Measurements from ENCODE around the gene ARHGEF6.

Gene ARHGEF6

GRCh38 chrX:136745215-136746173, 35.2 kb downstream of the ARHGEF6 start:
- no peak for DNase-seq

GRCh38 chrX:136742721-136743379, 37.9 kb downstream of the ARHGEF6 start:
- DNase-seq, result no peak

GRCh38 chrX:136738049-136738729, 42.5 kb downstream of the ARHGEF6 start:
- DNase-seq, result no peak

- no peak for DNase-seq
Observed at GRCh38 chrX:136736690-136737089, 44.0 kb downstream of the ARHGEF6 start.

GRCh38 chrX:136735601-136736000, 45.1 kb downstream of the ARHGEF6 start:
- no peak for DNase-seq

- no peak for DNase-seq
Observed at GRCh38 chrX:136733613-136734012, 47.1 kb downstream of the ARHGEF6 start.

GRCh38 chrX:136731798-136732197, 48.9 kb downstream of the ARHGEF6 start:
- DNase-seq, result no peak

GRCh38 chrX:136731207-136731782, 49.4 kb downstream of the ARHGEF6 start:
- no peak for DNase-seq

GRCh38 chrX:136728393-136728792, 52.3 kb downstream of the ARHGEF6 start:
- DNase-seq, result no peak

GRCh38 chrX:136725441-136726104, 55.2 kb downstream of the ARHGEF6 start:
- no peak for DNase-seq

GRCh38 chrX:136718091-136718490, 62.6 kb downstream of the ARHGEF6 start:
- no peak for DNase-seq

GRCh38 chrX:136714626-136715599, 65.8 kb downstream of the ARHGEF6 start:
- DNase-seq, result no peak

- no peak for DNase-seq
Observed at GRCh38 chrX:136712650-136713310, 68.0 kb downstream of the ARHGEF6 start.

- DNase-seq, result no peak
Observed at GRCh38 chrX:136711147-136711546, 69.6 kb downstream of the ARHGEF6 start.

- DNase-seq, result no peak
Observed at GRCh38 chrX:136710325-136710951, 70.3 kb downstream of the ARHGEF6 start.

- DNase-seq, result no peak
Observed at GRCh38 chrX:136708348-136708747, 72.4 kb downstream of the ARHGEF6 start.

GRCh38 chrX:136697156-136697555, 83.6 kb downstream of the ARHGEF6 start:
- no peak for DNase-seq

- peak; percentile 17 for DNase-seq
Observed at GRCh38 chrX:136694431-136695087, 86.2 kb downstream of the ARHGEF6 start.

GRCh38 chrX:136692271-136692670, 88.5 kb downstream of the ARHGEF6 start:
- DNase-seq, result no peak

Measured in right kidney (tissue), 1 donor.